Measurements from ENCODE around the gene HNRNPUL2. TPM values are rescaled to one million over a fixed set of nuclear protein-coding genes. Genes with fewer than 3 reads are reported as not detected.
"Not testable (repeated sequence)": the region's sequence is repeated elsewhere in the genome, so short reads cannot be mapped to it uniquely, and the experiment has no call there.

Gene HNRNPUL2
- total RNA-seq, 1 experiment from 2014 or later, result 62.9 TPM

DNA sequence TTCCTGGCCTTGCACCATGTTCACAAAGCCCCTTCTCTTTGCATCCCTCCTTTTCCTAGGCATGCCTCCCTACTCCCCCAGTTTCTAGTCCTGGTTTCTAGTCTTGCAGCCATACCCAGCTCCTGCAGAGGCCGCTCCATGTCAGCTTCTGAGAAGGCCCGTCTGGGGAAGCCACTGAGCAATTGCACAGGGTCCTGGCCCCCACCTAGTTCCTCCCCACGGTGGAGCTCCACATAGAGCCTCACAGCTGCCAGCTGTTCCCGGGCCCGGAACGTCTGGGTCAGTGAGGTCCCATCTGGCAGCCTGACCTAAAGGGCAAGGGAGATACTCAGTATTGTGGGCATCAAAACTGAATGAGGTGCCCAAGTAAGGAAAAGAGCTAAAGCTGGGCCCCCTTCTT, 50.6 kb downstream of the HNRNPUL2 start:
- H3K27ac Mint-ChIP-seq (ENCODE audit: unreplicated experiment), result no peak overlapping the region
- CTCF ChIA-PET, result interaction anchor here (1.9 kb wide), 1 partner anchor 110 kb away, joined by 7 read pairs; no protein-coding TSS in a partner anchor

DNA sequence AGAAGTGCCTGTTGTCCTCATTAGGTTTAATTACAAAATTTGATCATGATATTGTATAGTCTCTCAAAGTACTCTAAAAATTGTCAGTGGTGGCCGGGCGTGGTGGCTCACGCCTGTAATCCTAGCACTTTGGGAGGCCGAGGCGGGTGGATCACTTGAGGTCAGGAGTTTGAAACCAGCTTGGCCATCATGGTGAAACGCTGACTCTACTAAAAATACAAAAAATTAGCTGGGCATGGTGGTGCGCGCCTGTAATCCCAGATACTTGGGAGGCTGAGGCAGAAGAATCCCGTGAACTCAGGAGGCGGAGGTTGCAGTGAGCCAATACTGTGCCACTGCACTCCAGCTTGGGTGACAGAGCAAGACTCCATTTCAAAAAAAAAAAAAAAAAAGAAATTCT, 51.8 kb downstream of the HNRNPUL2 start:
- peaks cover 62% of the 10 kb centered on the region for H3K36me3 Mint-ChIP-seq (ENCODE audit: insufficient read depth, unreplicated experiment)
- H3K9me3 Mint-ChIP-seq (ENCODE audit: unreplicated experiment), result not testable (repeated sequence)

More for the DNA sequence above, 50.6 kb downstream of the HNRNPUL2 start:
- Mint-ChIP-seq H3K4me3 (ENCODE audit: unreplicated experiment) (peak overlapping the region; percentile 81), H3K4me1 (ENCODE audit: low read depth, unreplicated experiment) (peaks cover 15% of the 10 kb centered on the region), H3K36me3 (ENCODE audit: insufficient read depth, unreplicated experiment) (peaks cover 49% of the 10 kb centered on the region), H3K27me3 (ENCODE audit: insufficient read depth, unreplicated experiment) (no peaks in the 10 kb centered on the region), H3K9me3 (ENCODE audit: unreplicated experiment) (no peaks in the 10 kb centered on the region)
- BruUV-seq (replicated peaks), result no TSS peak
- Histone ChIP-seq H3K27me3 (replicated peaks; ENCODE audit: control insufficient read depth, insufficient read depth, low read length) (no peaks in the 10 kb centered on the region), H3K36me3 (ENCODE audit: control insufficient read depth, insufficient read depth, low read length) (no peaks in the 10 kb centered on the region; the same call in 1 of the 2 replicates), H3K9me3 (no peaks in the 10 kb centered on the region), H3K4me1 (peaks cover 9% of the 10 kb centered on the region), H3K4me3 (ENCODE audit: low read depth, low read length) (no peak overlapping the region)
- no peak for DNase-seq
- intact Hi-C loops (cut with micrococcal nuclease; ENCODE audit: unreplicated experiment), result loop anchor here (10.0 kb wide), 1 partner anchor 282 kb away; no protein-coding TSS in a partner anchor
- TF ChIP-seq, protein P1, sequence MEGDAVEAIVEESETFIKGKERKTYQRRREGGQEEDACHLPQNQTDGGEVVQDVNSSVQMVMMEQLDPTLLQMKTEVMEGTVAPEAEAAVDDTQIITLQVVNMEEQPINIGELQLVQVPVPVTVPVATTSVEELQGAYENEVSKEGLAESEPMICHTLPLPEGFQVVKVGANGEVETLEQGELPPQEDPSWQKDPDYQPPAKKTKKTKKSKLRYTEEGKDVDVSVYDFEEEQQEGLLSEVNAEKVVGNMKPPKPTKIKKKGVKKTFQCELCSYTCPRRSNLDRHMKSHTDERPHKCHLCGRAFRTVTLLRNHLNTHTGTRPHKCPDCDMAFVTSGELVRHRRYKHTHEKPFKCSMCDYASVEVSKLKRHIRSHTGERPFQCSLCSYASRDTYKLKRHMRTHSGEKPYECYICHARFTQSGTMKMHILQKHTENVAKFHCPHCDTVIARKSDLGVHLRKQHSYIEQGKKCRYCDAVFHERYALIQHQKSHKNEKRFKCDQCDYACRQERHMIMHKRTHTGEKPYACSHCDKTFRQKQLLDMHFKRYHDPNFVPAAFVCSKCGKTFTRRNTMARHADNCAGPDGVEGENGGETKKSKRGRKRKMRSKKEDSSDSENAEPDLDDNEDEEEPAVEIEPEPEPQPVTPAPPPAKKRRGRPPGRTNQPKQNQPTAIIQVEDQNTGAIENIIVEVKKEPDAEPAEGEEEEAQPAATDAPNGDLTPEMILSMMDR (IDR thresholded peaks at IDR 0.05; ENCODE audit: insufficient read depth in 1 of 2, low read depth in 1 of 2, low read length in 1 of 2, severe bottlenecking in 1 of 2, unreplicated experiment in 1 of 2), result no peak
- POLR2A ChIA-PET, result interaction anchor here (0.5 to 1.0 kb wide), 3 partner anchors 12 to 214 kb away, joined by 4 to 11 read pairs (median 10); partner anchors contain the start of genes C11orf98, CSKMT and TTC9C

DNA sequence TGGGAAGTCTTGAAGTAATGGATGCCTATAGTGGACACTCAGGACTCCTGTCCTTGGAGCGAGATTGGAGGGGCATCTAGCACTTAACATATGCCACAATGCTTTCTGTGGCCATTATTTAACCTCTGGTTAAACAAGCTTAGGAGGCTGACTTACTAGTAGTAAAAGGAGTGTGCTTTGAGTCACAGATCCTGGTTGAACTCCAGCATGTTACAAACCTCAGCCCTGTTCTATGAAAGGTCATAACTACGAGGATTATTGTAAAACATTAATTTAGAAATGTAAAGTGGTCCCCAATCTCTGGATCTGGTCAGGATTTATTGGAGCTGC, 54.1 kb downstream of the HNRNPUL2 start:
- no peak overlapping the region for H3K27ac Mint-ChIP-seq (ENCODE audit: unreplicated experiment)

More for the DNA sequence above, 51.8 kb downstream of the HNRNPUL2 start:
- BruUV-seq (replicated peaks); H3K27ac Mint-ChIP-seq (ENCODE audit: unreplicated experiment); H3K9me3 ChIP-seq; H3K4me3 ChIP-seq (ENCODE audit: low read depth, low read length); DNase-seq; H3K4me3 Mint-ChIP-seq (ENCODE audit: unreplicated experiment); H3K27me3 Mint-ChIP-seq (ENCODE audit: insufficient read depth, unreplicated experiment); CTCF ChIA-PET; H3K27me3 ChIP-seq (replicated peaks; ENCODE audit: control insufficient read depth, insufficient read depth, low read length); H3K36me3 ChIP-seq (ENCODE audit: control insufficient read depth, insufficient read depth, low read length): not testable (repeated sequence)
- peaks cover 24% of the 10 kb centered on the region for H3K4me1 Mint-ChIP-seq (ENCODE audit: low read depth, unreplicated experiment)
- POLR2A ChIA-PET, result interaction anchor here (0.6 to 1.4 kb wide), 2 partner anchors 10 to 54 kb away, joined by 4 to 7 read pairs; partner anchors contain the start of genes C11orf98 and CSKMT
- peaks cover 14% of the 10 kb centered on the region for H3K4me1 ChIP-seq
- intact Hi-C loops (cut with micrococcal nuclease; ENCODE audit: unreplicated experiment), result loop anchor here (10.0 kb wide), 1 partner anchor 281 kb away; no protein-coding TSS in a partner anchor

More for the DNA sequence above, 54.1 kb downstream of the HNRNPUL2 start:
- intact Hi-C loops (cut with micrococcal nuclease; ENCODE audit: unreplicated experiment), result loop anchor here (10.0 kb wide), 1 partner anchor 278 kb away; no protein-coding TSS in a partner anchor
- ChIA-PET CTCF (interaction anchor here (0.6 to 0.7 kb wide), 2 partner anchors 35 to 63 kb away, joined by 3 to 4 read pairs; no protein-coding TSS in a partner anchor), POLR2A (interaction anchor here (0.7 to 2.3 kb wide), 4 partner anchors 8 to 99 kb away, joined by 3 to 23 read pairs (median 4); partner anchors contain the start of genes C11orf98, EEF1G, HNRNPUL2 and TTC9C)
- H3K4me3 Mint-ChIP-seq (ENCODE audit: unreplicated experiment), result peak overlapping the region; percentile 98
- TF ChIP-seq, protein P1 (IDR thresholded peaks at IDR 0.05; ENCODE audit: insufficient read depth in 1 of 2, low read depth in 1 of 2, low read length in 1 of 2, severe bottlenecking in 1 of 2, unreplicated experiment in 1 of 2), result no peak
- Histone ChIP-seq H3K4me3 (ENCODE audit: low read depth, low read length) (no peak overlapping the region), H3K4me1 (peaks cover 25% of the 10 kb centered on the region), H3K36me3 (ENCODE audit: control insufficient read depth, insufficient read depth, low read length) (no peaks in the 10 kb centered on the region; the same call in 1 of the 2 replicates), H3K27me3 (replicated peaks; ENCODE audit: control insufficient read depth, insufficient read depth, low read length) (no peaks in the 10 kb centered on the region), H3K9me3 (no peaks in the 10 kb centered on the region)
- H3K27me3 Mint-ChIP-seq (ENCODE audit: insufficient read depth, unreplicated experiment), result no peaks in the 10 kb centered on the region
- BruUV-seq (replicated peaks), result no TSS peak
- peaks cover 28% of the 10 kb centered on the region for H3K4me1 Mint-ChIP-seq (ENCODE audit: low read depth, unreplicated experiment)
- no peak for DNase-seq
- H3K9me3 Mint-ChIP-seq (ENCODE audit: unreplicated experiment), result no peaks in the 10 kb centered on the region
- H3K36me3 Mint-ChIP-seq (ENCODE audit: insufficient read depth, unreplicated experiment), result peaks cover 66% of the 10 kb centered on the region
